K562 (cell line): Measurements from ENCODE around the gene INHBE. TPM values are rescaled to one million over a fixed set of nuclear protein-coding genes. Genes with fewer than 3 reads are reported as not detected.

Experiments
- ATAC-seq: fragments of 200-7000 bp; cut with Tn5 transposase; 3 replicates; pipeline ENCODE4 v1.9.1; 2020; ENCODE audit warnings: moderate library complexity
- BruUV-seq: library from RNA; stranded (reverse); fragments of 400-500 nt; replicated peaks from 2 replicates; lab custom pipeline; 2021; lab: Mats Ljungman, UMichigan
- CTCF ChIA-PET: fragments of 300-600 bp; formaldehyde crosslinking; extraction: SDS; loops from one replicate; lab custom pipeline; 2021; ENCODE audit warnings: low intra/inter-chr PET ratio; lab: Yijun Ruan, JAX
- POLR2A ChIA-PET: fragments of 300-600, 350-650 bp; sonication (Branson Sonifier 250); formaldehyde crosslinking; extraction: SDS; loops from one replicate; lab custom pipeline; 2021; ENCODE audit warnings: antibody characterized with exemption, inconsistent platforms; lab: Yijun Ruan, JAX
- DNase-seq, 4 experiments: peaks; one replicate each; pipeline versions ENCODE4 v3.0.0 to v3.0.0-alpha.2; 2011 to 2018; ENCODE audit warnings: low spot score in 3 of 4, mixed read lengths in 3 of 4; ENCODE audit errors: extremely low read depth in 1 of 4
- FAIRE-seq: peaks from 2 replicates; lab custom pipeline; 2011; peaks lifted over from hg19 to GRCh38; lab: Jason Lieb, UNC
- H2AFZ ChIP-seq: 2 replicates; pipeline ENCODE4 v1.6.0; 2011; ENCODE audit warnings: low read depth, low read length, control low read depth, inconsistent platforms
- H3K27ac ChIP-seq: fragments of 200-600 bp; 3 replicates; pipeline ENCODE4 v1.8.0; 2011; ENCODE audit warnings: low read depth, mild to moderate bottlenecking, control low read depth, inconsistent platforms, low read length, moderate library complexity, mixed read lengths; ENCODE audit errors: extremely low read depth
- H3K27me3 ChIP-seq, 2 experiments: fragments of 300-600 bp in 1 of 2; 2 replicates in 1 of 2; 3 replicates in 1 of 2; pipeline versions ENCODE4 v1.6.0 to v1.8.0; 2011; ENCODE audit warnings: inconsistent platforms in 2 of 2, low read length in 2 of 2, mild to moderate bottlenecking in 1 of 2, mixed read lengths in 1 of 2, moderate library complexity in 1 of 2; ENCODE audit not compliant: control insufficient read depth in 2 of 2, insufficient read depth in 2 of 2
- H3K36me3 ChIP-seq: fragments of 300-600 bp; 3 replicates; pipeline ENCODE4 v1.8.0; 2011; ENCODE audit warnings: mild to moderate bottlenecking, low read length, inconsistent platforms; ENCODE audit not compliant: control insufficient read depth, insufficient read depth
- H3K4me1 ChIP-seq, 2 experiments: fragments of 200-600 bp in 1 of 2; replicated peaks in 1 of 2; 2 replicates in 1 of 2; 3 replicates in 1 of 2; pipeline versions ENCODE4 v1.5.1 to v1.8.0; 2011; ENCODE audit warnings: inconsistent platforms in 2 of 2, low read length in 2 of 2, mild to moderate bottlenecking in 1 of 2, mixed read lengths in 1 of 2, moderate library complexity in 1 of 2; ENCODE audit not compliant: control insufficient read depth in 2 of 2, insufficient read depth in 2 of 2
- H3K4me2 ChIP-seq: 2 replicates; pipeline ENCODE4 v1.6.1; 2011; ENCODE audit warnings: low read length, control low read depth, inconsistent platforms, mixed read lengths; ENCODE audit not compliant: insufficient read depth
- H3K4me3 ChIP-seq: fragments of 200-600 bp; sonication (generic), shearing (Covaris generic); 2 replicates; pipeline ENCODE4 v1.5.1; 2016; ENCODE audit warnings: control low read depth, inconsistent platforms
- H3K79me2 ChIP-seq: fragments of 200-600 bp; 3 replicates; pipeline ENCODE4 v1.8.0; 2011; ENCODE audit warnings: low read length, inconsistent platforms; ENCODE audit not compliant: control insufficient read depth, insufficient read depth
- H3K9ac ChIP-seq, 2 experiments: 2 replicates each; pipeline versions ENCODE4 v1.6.0 to v1.6.1; 2011; ENCODE audit warnings: low read depth in 2 of 2, low read length in 2 of 2, control low read depth in 1 of 2, inconsistent platforms in 1 of 2, mild to moderate bottlenecking in 1 of 2, mixed read lengths in 1 of 2; ENCODE audit not compliant: insufficient read depth in 1 of 2
- H3K9me1 ChIP-seq: one replicate; pipeline ENCODE4 v1.6.0; 2011; ENCODE audit warnings: inconsistent platforms, mild to moderate bottlenecking, low read length, moderate library complexity; ENCODE audit not compliant: control insufficient read depth, insufficient read depth
- H3K9me3 ChIP-seq: replicated peaks from 2 replicates; pipeline ENCODE4 v1.5.1; 2011; ENCODE audit warnings: low read depth, low read length, inconsistent platforms; ENCODE audit not compliant: control insufficient read depth, insufficient read depth
- H4K20me1 ChIP-seq: replicated peaks from 2 replicates; pipeline ENCODE4 v1.6.1; 2011; ENCODE audit warnings: low read length, inconsistent platforms, mixed read lengths; ENCODE audit not compliant: control insufficient read depth, insufficient read depth
- ARNT ChIP-seq, 2 experiments: fragments of 450-650 bp; IDR thresholded peaks; 2 replicates each; pipeline ENCODE4 v1.6.1; 2016; ENCODE audit warnings: mild to moderate bottlenecking in 1 of 2
- CBX1 ChIP-seq: sonication (generic); IDR thresholded peaks from 2 replicates; pipeline ENCODE4 v1.6.1; 2016; ENCODE audit warnings: antibody characterized with exemption, low read depth, mild to moderate bottlenecking
- CTBP1 ChIP-seq: fragments of 450-650 bp; IDR thresholded peaks from 2 replicates; pipeline ENCODE4 v1.6.1; 2016; ENCODE audit warnings: borderline replicate concordance
- EGR1 ChIP-seq: fragments of 450-650 bp; conservative IDR thresholded peaks from 2 replicates; pipeline ENCODE4 v1.6.1; 2017; ENCODE audit warnings: mild to moderate bottlenecking
- ELK3 ChIP-seq: fragments of 450-650 bp; formaldehyde crosslinking; IDR thresholded peaks from 2 replicates; pipeline ENCODE4 v1.4.0; 2020; ENCODE audit warnings: mild to moderate bottlenecking
- FOXA1 ChIP-seq: fragments of 450-650 bp; IDR thresholded peaks from 2 replicates; pipeline ENCODE4 v1.6.1; 2016; ENCODE audit warnings: mild to moderate bottlenecking, borderline replicate concordance
- GABPA ChIP-seq: fragments of 200-800 bp; sonication (Bioruptor generic); conservative IDR thresholded peaks from 2 replicates; pipeline ENCODE4 v1.6.1; 2016; ENCODE audit warnings: low read depth, missing genetic modification characterization, missing compliant biosample characterization
- HMGXB4 ChIP-seq: sonication (generic); formaldehyde crosslinking; IDR thresholded peaks from 2 replicates; pipeline ENCODE4 v1.8.1; 2023; ENCODE audit warnings: mild to moderate bottlenecking, missing genetic modification reagents
- IFI16 ChIP-seq: fragments of 250-450 bp; sonication (Bioruptor Pico); IDR thresholded peaks from 2 replicates; pipeline ENCODE4 v2.1.2; 2022; ENCODE audit warnings: mild to moderate bottlenecking, inconsistent platforms
- KDM1A ChIP-seq, 2 experiments: fragments of 450-650 bp; IDR thresholded peaks; 2 replicates each; pipeline ENCODE4 v1.6.1; 2016; ENCODE audit warnings: mild to moderate bottlenecking in 2 of 2
- KLF13 ChIP-seq: fragments of 450-650 bp; IDR thresholded peaks from 2 replicates; pipeline ENCODE4 v1.6.1; 2016; ENCODE audit warnings: missing genetic modification characterization, low read depth, mild to moderate bottlenecking, missing compliant biosample characterization, moderate library complexity, borderline replicate concordance
- LARP7 ChIP-seq: fragments of 450-650 bp; IDR thresholded peaks from 2 replicates; pipeline ENCODE4 v1.6.1; 2016
- LCOR ChIP-seq: sonication (generic); formaldehyde crosslinking; IDR thresholded peaks from 2 replicates; pipeline ENCODE4 v1.8.0; 2022; ENCODE audit warnings: mild to moderate bottlenecking, missing genetic modification reagents
- MAX ChIP-seq: sonication (generic); formaldehyde crosslinking; IDR thresholded peaks from 2 replicates; pipeline ENCODE4 v1.9.0; 2022; ENCODE audit warnings: mild to moderate bottlenecking, missing genetic modification reagents
- MNT ChIP-seq, 2 experiments: fragments of 450-650 bp; conservative IDR thresholded peaks; 2 replicates each; pipeline ENCODE4 v1.6.1; 2017; ENCODE audit warnings: mild to moderate bottlenecking in 2 of 2, moderate library complexity in 2 of 2
- PCBP1 ChIP-seq: fragments of 200-400 bp; formaldehyde crosslinking; IDR thresholded peaks from 2 replicates; pipeline ENCODE4 v1.6.1; 2018; ENCODE audit warnings: mild to moderate bottlenecking, low read depth, low read length; ENCODE audit not compliant: poor library complexity, severe bottlenecking
- POLR2A ChIP-seq: fragments of 450-650 bp; conservative IDR thresholded peaks from 2 replicates; pipeline ENCODE4 v1.6.1; 2016
- POU5F1 ChIP-seq: fragments of 150-350 bp; IDR thresholded peaks from 2 replicates; pipeline ENCODE4 v1.6.1; 2014; ENCODE audit warnings: borderline replicate concordance, low read length, low read depth, mild to moderate bottlenecking; ENCODE audit not compliant: partially characterized antibody
- ZNF431 ChIP-seq: sonication (generic); formaldehyde crosslinking; IDR thresholded peaks from 2 replicates; pipeline ENCODE4 v1.8.0; 2022; ENCODE audit warnings: mild to moderate bottlenecking, missing genetic modification reagents
- WGBS: fragments of 100-300 bp; shearing (Covaris generic); methylation state at CpG from one replicate; pipeline ENCODE4 v1.1.6; 2016; ENCODE audit warnings: low coverage, mixed read lengths; ENCODE audit not compliant: insufficient coverage; ENCODE audit errors: missing lambda C conversion rate; 5-methylcytosine and 5-hydroxymethylcytosine counted together
- in situ Hi-C: fragments of 300-500 bp; cut with MboI; formaldehyde crosslinking; loops from 4 replicates; pipeline ENCODE4 v1.15.0; 2018; ENCODE audit warnings: inconsistent platforms, mixed read lengths
- intact Hi-C: fragments of 100-400 bp; cut with micrococcal nuclease; formaldehyde crosslinking; loops from 2 replicates; pipeline ENCODE4 v1.14.2; 2022
- polyA plus RNA-seq, 8 experiments: library from polyadenylated mRNA; depleted of rRNA in 4 of 8; stranded (reverse) in 5 of 8; unstranded in 3 of 8; fragments of >200 nt; fragmentation: Nextera tagmentation in 2 of 8; fragmentation: Illumina TruSeq in 1 of 8; extraction: Ambion mirVana in 2 of 8; extraction: Trizol in 1 of 8; gene quantifications; 2 replicates each; pipeline versions ENCODE4 v1.2.1 to v1.2.3, GENCODE V29; 2011 to 2014; ENCODE audit warnings: inconsistent platforms in 1 of 8, missing spikeins in 1 of 8
- total RNA-seq, 7 experiments: library from RNA; depleted of rRNA in 6 of 7; stranded (reverse); fragments of >200 nt in 6 of 7; fragmentation: Illumina TruSeq in 2 of 7; extraction: Trizol in 2 of 7; gene quantifications; 2 replicates each; pipeline versions ENCODE4 v1.2.1 to v1.2.3, GENCODE V29; 2011 to 2021; ENCODE audit warnings: low replicate concordance in 1 of 7

The INHBE gene
- total and polyA plus RNA-seq, 9 of the 15 experiments (the other 6 are each of a cell fraction or from before 2014, with no cell fraction given), result 0.94 to 9.9 (median 7.3) TPM

GRCh38 chr12:57479376-57480115 is 24.4 kb downstream of the INHBE start, which contains the start of gene ARHGAP9:
ARHGAP9 (minus strand) TSS chr12:57479866; CDS start chr12:57479406, 460 bp downstream.
- no peaks in the 10 kb centered on the region for H3K36me3 ChIP-seq
- in situ Hi-C loops, result no loop called here
- H3K4me3 ChIP-seq, result no peak within 1 kb of the TSS
- no peaks in the 10 kb centered on the region for H3K9me3 ChIP-seq
- intact Hi-C loops, result no loop called here
- peaks cover 32 to 47% of the 10 kb centered on the region in 2 experiments for H3K4me1 ChIP-seq
- H3K27me3 ChIP-seq, result no peaks in the 10 kb centered on the region
- 49% methylated on average over 5 of the region's 6 CpGs for WGBS
- H3K9ac ChIP-seq, result no peak within 1 kb of the TSS; a peak in 1 of 4 replicates
- peak within 1 kb of the TSS; percentile 93; the same call in 1 of the 2 replicates for H2AFZ ChIP-seq
- ChIA-PET CTCF (no interaction called here), POLR2A (interaction anchor here (0.6 to 2.1 kb wide), 4 partner anchors 10 to 455 kb away, joined by 3 to 6 read pairs (median 4); no protein-coding TSS in a partner anchor)
- H3K27ac ChIP-seq, result peak within 1 kb of the TSS; percentile 61; the same call in 2 of the 3 replicates
- H4K20me1 ChIP-seq, result no peaks in the 10 kb centered on the region
- no TSS peak for BruUV-seq
- FAIRE-seq, result no peak
- no peak for DNase-seq
- no peaks in the 10 kb centered on the region for H3K79me2 ChIP-seq
- H3K9me1 ChIP-seq, result no peaks in the 10 kb centered on the region
- no peak for ATAC-seq
- 0 out of 2 replicates have a peak within 1 kb of the TSS, but pooled peaks have one; percentile 51 for H3K4me2 ChIP-seq
- TF ChIP-seq ELK3 (no peak), CTBP1 (no peak), EGR1 (no peak), POLR2A (no peak), ZNF431 (CRISPR knock-in tag) (no peak), LARP7 (no peak), HMGXB4 (no peak), ARNT (IDR thresholded peaks at IDR 0.05) (no peak), PCBP1 (no peak), CBX1 (no peak), MNT (conservative IDR thresholded peaks at IDR 0.05) (no peak), KDM1A (IDR thresholded peaks at IDR 0.05) (no peak), MAX (CRISPR knock-in tag) (0 out of 2 replicates have a peak, but pooled peaks have one; percentile 21), KLF13 (no peak), POU5F1 (no peak), IFI16 (CRISPR knock-in tag) (no peak), LCOR (CRISPR knock-in tag) (no peak), GABPA (tag) (peak; percentile 22; the same call in 1 of the 2 replicates), FOXA1 (no peak)
